Eye (tissue), 1 donor: ENCODE results near the gene PXDC1.

ENCODE experiments used
- DNase-seq: peaks from one replicate; pipeline ENCODE4 v3.0.0-alpha.2; 2015

The PXDC1 gene

DNA sequence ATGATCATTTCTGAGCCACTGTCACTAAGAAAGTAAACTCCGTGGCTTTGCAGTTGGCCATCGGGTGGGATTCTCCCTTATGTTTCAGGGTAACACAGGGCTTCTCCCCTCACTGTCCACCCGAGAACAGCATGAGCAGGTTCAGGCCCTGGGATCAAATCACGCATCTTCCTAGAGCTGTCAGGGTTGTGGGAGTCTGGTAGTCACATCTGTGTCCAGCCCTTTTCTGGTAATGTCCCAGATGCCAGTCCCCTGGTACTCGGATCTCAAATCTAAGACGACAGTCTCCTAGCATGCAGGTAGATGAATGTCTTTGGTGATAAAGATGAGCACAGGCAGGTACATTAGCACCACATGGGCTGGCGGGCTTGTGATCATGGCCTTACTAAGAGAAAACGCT lies 4.8 kb downstream of the PXDC1 start:
- DNase-seq: no peak

GRCh38 chr6:3746119-3746691 lies 5.3 kb downstream of the PXDC1 start:
- no peak for DNase-seq

DNA sequence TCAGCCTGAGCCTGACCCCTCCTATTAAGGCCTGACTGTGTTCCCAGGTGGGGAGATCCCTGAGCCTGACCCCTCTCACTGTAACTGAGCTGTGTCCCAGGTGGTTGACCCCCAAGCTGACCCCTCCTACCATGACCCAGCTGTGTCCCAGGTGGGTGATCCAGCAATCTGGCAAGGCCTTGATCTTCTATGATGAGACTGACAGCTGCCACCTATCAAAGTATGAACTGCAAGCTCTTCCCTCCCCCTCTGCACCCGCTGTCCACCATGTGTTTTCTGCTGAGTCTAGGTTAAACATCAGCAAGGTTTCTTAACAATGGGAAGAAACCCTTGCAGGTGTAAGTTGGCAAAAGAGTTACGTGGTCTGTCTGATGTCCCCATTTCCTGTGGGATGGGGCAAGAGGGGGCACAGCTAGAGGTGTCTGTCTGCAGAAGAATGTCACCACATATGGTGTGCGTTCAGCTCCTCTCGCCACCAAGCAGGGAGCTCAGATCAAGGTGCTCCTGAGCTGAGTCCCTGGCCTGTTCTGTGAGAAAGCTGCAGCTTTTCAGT lies 5.9 kb downstream of the PXDC1 start:
- DNase-seq: no peak

DNA sequence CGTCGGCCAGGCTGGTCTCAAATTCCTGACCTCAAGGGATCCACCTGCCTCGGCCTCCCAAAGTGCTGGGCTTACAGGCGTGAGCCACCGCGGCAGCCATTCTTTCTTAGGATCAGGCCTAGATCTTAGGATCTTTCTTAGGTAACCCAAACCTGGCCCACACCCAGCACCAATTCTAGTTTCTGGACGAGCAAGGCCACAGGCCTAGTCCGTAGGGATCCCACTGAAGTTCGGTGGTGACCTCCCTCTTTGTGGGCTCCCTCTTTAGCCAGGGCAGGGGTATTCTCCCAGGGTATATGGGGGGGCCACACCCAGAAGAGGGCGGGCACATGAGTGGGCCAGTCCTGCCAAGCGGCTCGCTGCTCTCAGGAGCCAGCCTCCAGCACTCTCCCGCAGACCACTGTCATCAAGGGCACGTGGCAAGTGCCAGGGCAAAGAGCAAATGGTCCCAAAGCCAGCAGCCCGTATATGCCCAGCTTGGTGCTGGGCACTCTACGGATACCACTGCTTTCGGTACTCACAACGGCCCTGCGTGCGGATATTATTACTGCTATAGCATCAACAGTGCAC lies 6.5 kb downstream of the PXDC1 start:
- DNase-seq: no peak

DNA sequence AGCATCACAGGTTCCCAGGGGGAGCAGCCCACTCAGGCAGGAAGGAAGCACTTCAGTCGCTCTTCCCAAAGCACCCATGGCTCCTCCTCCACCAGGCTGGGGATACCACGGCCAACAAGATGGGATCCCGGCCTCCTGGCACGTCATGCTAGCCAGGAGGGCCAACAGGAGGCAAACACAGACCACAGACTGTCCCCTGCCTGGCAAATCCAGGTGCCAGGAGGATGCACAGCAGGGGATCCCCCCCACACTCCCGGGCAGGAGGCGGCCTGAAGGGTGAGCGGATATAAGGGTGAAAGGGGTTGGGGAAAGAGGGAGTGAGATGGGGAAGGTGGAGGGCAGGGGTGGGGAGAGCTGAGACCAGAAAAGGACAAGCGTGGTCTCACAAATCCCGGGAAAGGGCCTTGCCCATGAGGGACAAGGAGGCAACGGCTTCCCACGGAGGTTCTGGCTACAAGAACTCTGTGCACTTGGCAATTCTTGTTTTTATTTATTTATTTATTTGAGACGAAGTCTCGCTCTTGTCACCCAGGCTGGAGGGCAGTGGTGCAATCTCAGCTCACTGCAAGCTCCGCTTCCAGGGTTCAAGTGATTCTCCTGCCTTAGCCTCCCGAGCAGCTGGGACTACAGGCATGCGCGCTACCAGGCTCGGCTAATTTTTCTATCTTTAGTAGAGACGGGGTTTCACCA lies 7.2 kb downstream of the PXDC1 start:
- no peak for DNase-seq

DNA sequence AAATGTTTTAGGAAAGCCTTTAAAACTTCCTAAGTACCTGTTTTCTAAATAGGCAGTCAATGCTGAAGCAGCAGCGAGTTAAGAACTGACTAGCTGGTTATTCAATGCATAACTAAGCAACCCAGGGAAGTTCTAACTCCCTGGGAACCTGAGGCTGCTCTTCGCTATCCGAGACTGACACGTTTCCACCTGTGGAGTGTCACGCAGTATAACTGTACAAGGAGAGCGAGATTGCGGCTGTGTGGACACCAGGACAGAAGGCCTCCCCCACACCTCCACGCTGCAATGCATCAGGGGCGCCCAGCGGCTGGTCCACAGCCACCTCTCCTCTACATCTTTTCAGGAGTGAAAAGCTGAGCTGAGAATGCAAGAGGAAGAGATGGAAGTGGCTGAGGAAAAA lies 8.0 kb downstream of the PXDC1 start:
- no peak for DNase-seq

- DNase-seq: peak; percentile 93
Measured at GRCh38 chr6:3742426-3743344, 8.8 kb downstream of the PXDC1 start.

- DNase-seq: no peak
Measured at GRCh38 chr6:3742076-3742425, 9.5 kb downstream of the PXDC1 start.

- no peak for DNase-seq
Measured at GRCh38 chr6:3741477-3741871, 10.0 kb downstream of the PXDC1 start.

DNA sequence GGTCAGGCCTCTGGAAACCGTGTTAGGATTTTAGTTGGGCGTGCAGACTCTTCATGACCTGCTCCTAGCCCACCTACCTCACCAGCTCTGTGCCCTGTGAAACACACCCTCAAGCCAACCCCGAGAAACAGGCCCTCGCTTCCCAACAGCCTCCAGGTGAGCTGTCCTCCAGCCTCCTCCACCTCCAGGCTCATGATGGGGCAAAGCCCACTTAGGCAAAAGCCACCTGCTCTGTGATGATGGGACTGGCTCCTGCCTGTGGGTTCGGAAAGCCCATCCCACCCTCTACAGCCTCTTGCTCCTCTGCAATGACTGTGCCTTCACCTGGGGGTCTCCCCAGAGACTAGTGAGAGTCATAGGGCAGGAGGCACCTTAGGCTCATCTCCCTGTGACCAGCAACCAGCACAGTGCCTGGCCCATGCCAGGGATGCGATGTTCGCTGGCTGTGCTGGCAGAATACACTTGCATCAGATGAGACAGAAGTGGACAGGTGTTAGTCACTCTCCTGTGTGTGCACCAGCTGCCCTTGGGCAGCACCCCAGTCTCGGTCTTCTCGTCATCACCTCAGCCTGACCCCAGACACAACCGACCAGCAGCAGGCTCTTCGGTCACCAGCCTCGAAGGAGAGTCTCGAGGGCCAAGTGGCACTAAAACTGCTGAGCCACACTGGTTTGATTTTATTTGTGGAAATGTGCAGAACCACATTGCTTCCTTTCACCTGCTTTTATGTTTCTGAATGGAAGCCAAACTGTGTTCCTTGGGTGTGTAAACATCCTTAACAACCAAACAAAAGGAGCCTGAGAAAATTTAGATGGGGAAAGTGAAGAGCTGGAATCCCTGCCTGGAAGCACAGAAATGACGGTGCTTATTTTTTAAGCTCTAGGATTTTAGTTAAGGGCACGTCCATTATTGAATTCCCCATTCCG lies 10.7 kb downstream of the PXDC1 start:
- no peak for DNase-seq

DNA sequence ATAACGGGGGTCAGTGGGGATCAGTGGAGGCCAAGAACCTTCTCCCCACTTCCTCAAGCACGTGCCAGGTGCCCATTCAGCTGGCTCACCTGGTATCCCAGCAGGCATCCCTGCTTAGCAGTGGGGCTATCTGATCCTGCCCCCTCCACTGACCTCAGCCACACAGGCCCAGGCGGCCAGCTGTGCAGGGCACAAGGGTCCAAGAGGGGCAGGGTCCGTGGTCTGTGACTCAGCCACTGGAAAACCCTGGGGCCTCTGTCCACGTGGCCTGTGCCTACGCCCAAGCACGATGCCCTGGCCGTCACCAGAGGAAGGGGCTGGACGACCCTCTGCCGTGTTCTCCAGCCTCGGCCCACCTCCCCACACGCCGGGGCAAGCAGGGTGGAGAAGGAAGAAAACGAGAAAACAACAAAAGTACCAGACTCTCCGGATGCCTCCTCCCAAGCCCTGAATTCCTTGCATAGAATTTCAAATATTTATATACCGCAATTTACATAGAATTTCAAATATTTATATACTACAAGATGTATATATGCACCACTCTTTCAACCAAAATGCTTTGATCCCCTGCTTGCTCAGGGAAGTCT lies 12.1 kb downstream of the PXDC1 start:
- DNase-seq: no peak

DNA sequence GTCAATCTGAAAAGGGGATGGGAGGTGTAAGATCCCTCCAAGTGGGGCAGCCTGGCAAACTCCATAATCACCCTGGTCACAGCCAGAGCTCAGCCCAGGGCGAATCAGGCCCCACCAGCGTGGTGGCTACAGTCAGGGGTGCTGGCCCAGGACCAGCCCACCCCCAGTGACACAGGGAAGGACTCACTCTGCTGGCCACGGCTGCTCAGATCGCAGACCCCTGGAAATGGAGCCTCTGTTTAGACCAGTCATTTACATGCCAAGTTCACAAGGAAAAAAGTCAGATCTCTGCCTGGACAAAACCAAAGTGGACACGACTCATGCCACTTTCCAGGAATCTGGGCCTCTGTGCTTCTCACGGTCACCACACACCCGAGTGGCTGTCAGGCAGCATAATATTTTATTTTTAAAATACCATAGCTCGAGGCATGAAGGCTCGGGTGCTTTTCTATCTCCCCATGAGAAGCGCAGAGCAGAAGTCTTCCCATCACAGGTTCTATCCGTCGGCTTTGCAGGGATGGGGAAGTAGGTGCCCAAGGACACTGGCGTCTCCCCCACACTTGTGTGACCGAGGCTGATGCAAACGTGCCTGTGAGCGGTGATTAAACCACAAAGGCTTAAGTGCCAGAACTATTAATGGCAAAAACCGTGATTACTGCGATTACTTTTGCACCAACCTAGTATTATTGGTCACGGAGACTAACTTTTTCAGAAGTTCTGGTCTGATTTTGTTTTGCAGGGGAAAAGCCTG lies 13.0 kb downstream of the PXDC1 start:
- no peak for DNase-seq

GRCh38 chr6:3737831-3738210 lies 13.7 kb downstream of the PXDC1 start:
- no peak for DNase-seq

DNA sequence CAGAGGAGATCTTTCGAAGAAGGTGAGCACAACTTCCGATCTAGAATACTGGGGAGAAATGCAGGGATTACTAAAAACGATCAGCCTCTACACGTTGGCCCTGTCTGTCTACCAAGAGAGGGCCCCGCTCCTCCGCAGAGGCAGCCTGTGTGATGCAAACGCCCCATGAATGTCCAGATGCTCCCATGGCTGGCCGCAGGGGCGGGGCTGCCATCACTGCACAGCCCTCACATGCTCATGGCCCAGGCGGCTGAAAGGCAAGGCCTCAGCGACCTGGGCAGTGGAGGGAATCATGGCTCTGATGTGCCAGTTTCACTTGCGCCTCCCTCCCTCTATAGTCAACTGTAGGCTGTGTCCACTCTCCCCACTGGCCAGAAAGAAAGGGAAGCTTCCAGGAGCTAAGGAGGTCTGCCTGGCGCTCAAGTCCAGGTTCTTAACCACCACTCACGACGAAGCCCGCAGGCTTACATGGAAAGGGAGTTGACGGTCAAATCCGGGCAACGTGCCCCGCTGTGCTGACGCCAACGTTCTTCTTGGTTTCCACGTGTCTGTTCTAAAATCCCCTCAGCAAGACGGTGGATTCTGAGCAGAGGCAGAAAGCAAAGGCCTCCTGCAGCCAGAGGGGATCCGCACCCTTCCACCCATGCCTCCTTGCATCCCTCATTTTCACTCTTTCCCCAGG lies 14.2 kb downstream of the PXDC1 start:
- no peak for DNase-seq

GRCh38 chr6:3735029-3735605 lies 16.4 kb downstream of the PXDC1 start:
- no peak for DNase-seq

GRCh38 chr6:3734023-3734422 lies 17.5 kb downstream of the PXDC1 start:
- DNase-seq: no peak

- no peak for DNase-seq
Measured at GRCh38 chr6:3733321-3733925, 18.1 kb downstream of the PXDC1 start.

- peak; percentile 90 for DNase-seq
Measured at GRCh38 chr6:3732345-3733141, 19.0 kb downstream of the PXDC1 start.

DNA sequence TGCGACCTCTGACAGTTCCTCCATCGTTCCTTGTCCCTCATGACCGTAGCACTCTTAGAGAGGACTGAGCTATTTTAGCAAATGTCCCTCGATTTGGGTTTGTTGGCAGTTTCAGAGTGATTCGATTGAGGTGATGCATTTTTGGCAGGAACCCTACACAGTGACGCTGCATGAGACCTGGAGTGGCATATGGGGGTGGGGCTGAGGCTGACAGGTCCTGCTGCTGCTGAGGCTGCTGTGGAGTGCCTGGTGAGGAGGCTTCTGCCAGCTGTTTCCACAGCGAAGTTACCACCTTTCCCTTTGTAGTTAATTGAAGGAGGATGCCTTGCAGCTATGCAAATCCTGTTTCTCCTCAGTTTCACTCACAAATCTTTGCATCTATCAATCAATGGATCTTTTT lies 19.8 kb downstream of the PXDC1 start:
- no peak for DNase-seq
